Measurements from ENCODE around the gene FIS1.
A peak's percentile ranks its signal among the peaks of the same experiment; 100 is the strongest.

Gene FIS1

DNA sequence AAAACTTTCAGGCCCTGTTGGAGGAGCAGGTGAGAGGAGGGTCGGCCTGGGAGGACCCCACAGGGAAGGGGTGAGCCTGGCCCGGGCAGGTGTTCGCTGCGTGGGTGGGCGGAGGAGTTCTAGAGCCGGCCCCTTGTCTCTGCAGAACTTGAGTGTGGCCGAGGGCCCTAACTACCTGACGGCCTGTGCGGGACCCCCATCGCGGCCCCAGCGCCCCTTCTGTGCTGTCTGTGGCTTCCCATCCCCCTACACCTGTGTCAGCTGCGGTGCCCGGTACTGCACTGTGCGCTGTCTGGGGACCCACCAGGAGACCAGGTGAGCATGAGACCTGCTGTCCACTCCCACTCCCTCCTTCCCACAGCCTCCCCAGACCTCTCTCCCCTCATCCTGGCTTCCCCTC lies 21.4 kb downstream of the FIS1 start:
- no peak for DNase-seq
- no peak overlapping the region for H3K4me3 Mint-ChIP-seq
- ATAC-seq, result no peak

GRCh38 chr7:101222275-101222830 lies 22.5 kb downstream of the FIS1 start:
- Mint-ChIP-seq H3K4me3 (no peak overlapping the region), H3K9me3 (no peaks in the 10 kb centered on the region), H3K4me1 (peaks cover 37% of the 10 kb centered on the region), H3K27ac (no peak overlapping the region), H3K27me3 (no peaks in the 10 kb centered on the region)
- DNase-seq, result no peak
- ATAC-seq, result no peak

More for the DNA sequence above, 21.4 kb downstream of the FIS1 start:
- Mint-ChIP-seq H3K27ac (no peak overlapping the region), H3K4me1 (peaks cover 34% of the 10 kb centered on the region), H3K9me3 (no peaks in the 10 kb centered on the region), H3K27me3 (no peaks in the 10 kb centered on the region)

- ATAC-seq (no peak), DNase-seq (no peak)
- Mint-ChIP-seq H3K27me3 (no peaks in the 10 kb centered on the region), H3K4me3 (no peak overlapping the region), H3K9me3 (no peaks in the 10 kb centered on the region), H3K27ac (peak overlapping the region in 1 of 2 donors; percentile 61), H3K4me1 (peaks cover 53% of the 10 kb centered on the region)
These were observed 24.6 kb downstream of the FIS1 start for GRCh38 chr7:101220295-101220694.

GRCh38 chr7:101218236-101219125 lies 26.4 kb downstream of the FIS1 start:
- H3K4me3 Mint-ChIP-seq, result peak overlapping the region; percentile 90 to 96

GRCh38 chr7:101217388-101218235 lies 27.3 kb downstream of the FIS1 start, which contains the start of the genes PLOD3 and ZNHIT1:
TSS of gene PLOD3 (minus strand) at chr7:101217581. CDS start at chr7:101217274, 307 bp downstream.
TSS of gene ZNHIT1 (plus strand) at chr7:101218165. CDS start at chr7:101218196, 31 bp downstream.
- Mint-ChIP-seq H3K27me3 (no peaks in the 10 kb centered on the region), H3K27ac (peak within 1 kb of the TSS; percentile 91 to 96), H3K4me1 (peaks cover 53% of the 10 kb centered on the region), H3K9me3 (no peaks in the 10 kb centered on the region), H3K4me3 (peak within 1 kb of the TSS; percentile 90 to 96)
- DNase-seq (peak; percentile 91 to 96), ATAC-seq (peak; percentile 84)

More at GRCh38 chr7:101218236-101219125, 26.4 kb downstream of the FIS1 start:
- no peaks in the 10 kb centered on the region for H3K27me3 Mint-ChIP-seq
- DNase-seq (no peak), ATAC-seq (peak; percentile 19)
- H3K9me3 Mint-ChIP-seq, result no peaks in the 10 kb centered on the region
- H3K4me1 Mint-ChIP-seq, result peaks cover 53% of the 10 kb centered on the region
- peak overlapping the region; percentile 91 to 96 for H3K27ac Mint-ChIP-seq

DNA sequence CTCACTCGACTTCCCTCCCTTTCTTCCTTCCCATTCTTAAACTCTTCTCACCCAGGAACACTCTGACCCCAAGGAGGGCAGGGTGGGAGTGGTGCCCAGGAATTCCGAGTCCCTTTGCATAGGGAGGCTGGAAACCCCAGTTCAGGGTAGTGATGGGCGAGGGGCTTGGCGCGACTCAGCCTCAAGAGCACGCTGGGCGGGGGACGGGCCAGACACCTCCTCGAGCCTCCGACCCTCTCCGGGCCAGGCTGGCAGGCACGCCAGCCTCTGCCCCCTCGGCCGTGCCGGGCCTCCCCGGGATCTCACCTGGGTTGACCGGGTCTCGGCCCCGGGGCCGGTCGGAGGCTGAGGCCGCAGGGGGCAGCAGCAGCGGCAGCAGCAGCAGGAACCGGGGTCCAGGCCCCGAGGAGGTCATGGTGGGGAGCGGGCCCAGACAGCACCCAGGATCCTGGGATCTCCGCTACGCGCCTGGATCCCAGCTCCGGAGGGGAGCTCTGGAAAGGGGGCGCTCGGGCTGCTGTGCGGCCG lies 28.0 kb downstream of the FIS1 start:
- peak; percentile 24 for ATAC-seq
- peak overlapping the region; percentile 90 to 96 for H3K4me3 Mint-ChIP-seq
- H3K27me3 Mint-ChIP-seq, result no peaks in the 10 kb centered on the region
- H3K9me3 Mint-ChIP-seq, result no peaks in the 10 kb centered on the region
- H3K27ac Mint-ChIP-seq, result peak overlapping the region in 1 of 2 donors; percentile 45
- peak in 1 of 2 donors; percentile 52 for DNase-seq
- H3K4me1 Mint-ChIP-seq, result peaks cover 51% of the 10 kb centered on the region

DNA sequence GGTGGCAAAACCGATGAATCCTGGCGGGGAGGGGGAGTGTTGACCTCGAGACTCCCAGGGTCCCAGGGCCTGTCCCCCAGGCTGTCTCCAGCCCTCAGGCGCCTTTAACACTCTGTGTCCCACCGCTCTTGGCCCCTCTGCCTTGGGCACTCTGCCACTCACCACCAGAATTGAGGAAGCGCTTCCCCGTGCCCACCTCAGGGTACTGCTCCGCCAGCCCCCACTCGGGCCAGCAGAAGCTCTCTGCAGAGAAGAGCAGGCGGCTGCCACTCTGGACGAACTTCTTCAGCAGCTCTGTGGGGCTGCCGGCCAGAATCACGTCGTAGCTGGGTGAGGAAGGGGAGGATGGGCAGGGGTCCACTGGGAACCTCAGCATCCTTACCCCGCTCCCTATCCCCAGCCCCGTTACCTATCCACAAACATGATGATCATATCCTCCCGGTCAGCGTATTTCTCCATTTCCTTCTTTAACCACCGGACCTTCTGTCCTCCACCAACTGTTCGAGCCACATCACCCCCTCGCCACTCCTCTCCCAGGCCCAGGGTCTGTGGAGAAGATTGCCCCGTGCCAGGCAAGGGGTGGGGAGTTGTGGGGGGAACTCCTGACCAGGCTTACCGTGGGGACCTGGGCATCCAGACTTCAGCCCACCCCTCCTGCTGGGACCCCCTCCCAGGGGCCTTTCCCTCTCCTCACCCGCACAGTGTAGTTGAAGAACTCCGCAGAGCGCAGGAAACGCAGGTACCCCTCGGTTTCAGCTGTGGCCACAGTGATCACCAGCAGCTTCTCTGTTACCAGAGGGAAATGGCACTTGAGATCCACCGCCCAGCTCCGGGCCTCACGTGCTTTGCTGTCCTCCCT lies 28.7 kb downstream of the FIS1 start:
- H3K9me3 Mint-ChIP-seq, result no peaks in the 10 kb centered on the region
- no peak for ATAC-seq
- peaks cover 44% of the 10 kb centered on the region for H3K4me1 Mint-ChIP-seq
- peak overlapping the region; percentile 45 to 88 for H3K27ac Mint-ChIP-seq
- peak overlapping the region; percentile 90 to 96 for H3K4me3 Mint-ChIP-seq
- H3K27me3 Mint-ChIP-seq, result no peaks in the 10 kb centered on the region
- DNase-seq, result no peak

DNA sequence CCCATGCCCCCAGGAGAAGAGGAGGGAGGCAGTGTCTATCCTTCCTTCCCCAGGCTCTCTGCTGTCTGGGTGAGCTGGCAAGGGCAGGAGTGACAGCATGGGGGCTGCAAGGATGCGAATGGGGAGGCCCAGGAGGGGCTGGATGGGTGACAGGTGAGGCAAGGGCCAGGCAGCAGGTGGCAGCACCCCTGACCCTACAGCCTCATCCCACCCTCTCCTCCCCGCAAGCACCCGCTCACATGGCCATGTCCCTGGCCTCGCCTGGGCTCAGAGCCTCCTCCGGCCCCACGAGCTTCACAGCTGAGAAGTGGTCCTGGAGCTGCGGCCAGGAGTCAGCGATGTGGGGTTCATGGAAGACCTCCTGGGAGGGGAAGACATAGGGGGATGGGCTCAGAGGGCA lies 32.9 kb downstream of the FIS1 start:
- Mint-ChIP-seq H3K4me1 (peaks cover 16% of the 10 kb centered on the region), H3K9me3 (no peaks in the 10 kb centered on the region), H3K27ac (no peak overlapping the region), H3K27me3 (no peaks in the 10 kb centered on the region), H3K4me3 (no peak overlapping the region)
- DNase-seq, result no peak
- ATAC-seq, result no peak

- Mint-ChIP-seq H3K9me3 (no peaks in the 10 kb centered on the region), H3K4me3 (no peak overlapping the region), H3K27ac (no peak overlapping the region), H3K4me1 (peaks cover 10% of the 10 kb centered on the region), H3K27me3 (no peaks in the 10 kb centered on the region)
- ATAC-seq (peak; percentile 27), DNase-seq (no peak)
These were observed 33.4 kb downstream of the FIS1 start for GRCh38 chr7:101211501-101211900.

DNA sequence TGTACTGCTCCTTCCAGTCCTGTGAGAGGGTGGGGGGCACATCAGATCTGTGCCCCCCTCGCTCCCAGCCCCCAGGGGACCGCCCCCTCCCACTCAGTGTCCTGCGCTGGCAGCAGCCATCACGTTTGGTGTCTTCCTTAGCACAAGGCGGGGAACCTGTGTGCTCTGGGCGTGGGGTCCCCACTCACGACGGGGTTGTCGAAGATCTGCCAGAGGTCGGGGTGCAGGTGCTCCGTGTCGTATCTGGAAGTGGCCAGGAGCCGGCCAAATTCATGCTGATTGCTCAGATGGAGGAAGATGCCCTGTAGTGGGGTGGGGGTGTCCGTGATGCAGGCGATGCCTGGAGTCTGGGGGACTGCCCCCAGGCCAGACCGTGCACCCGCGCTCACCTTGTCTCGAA lies 34.7 kb downstream of the FIS1 start:
- Mint-ChIP-seq H3K27ac (no peak overlapping the region), H3K9me3 (no peaks in the 10 kb centered on the region), H3K27me3 (no peaks in the 10 kb centered on the region), H3K4me3 (no peak overlapping the region), H3K4me1 (peaks cover 11% of the 10 kb centered on the region)
- ATAC-seq (no peak), DNase-seq (no peak)

DNA sequence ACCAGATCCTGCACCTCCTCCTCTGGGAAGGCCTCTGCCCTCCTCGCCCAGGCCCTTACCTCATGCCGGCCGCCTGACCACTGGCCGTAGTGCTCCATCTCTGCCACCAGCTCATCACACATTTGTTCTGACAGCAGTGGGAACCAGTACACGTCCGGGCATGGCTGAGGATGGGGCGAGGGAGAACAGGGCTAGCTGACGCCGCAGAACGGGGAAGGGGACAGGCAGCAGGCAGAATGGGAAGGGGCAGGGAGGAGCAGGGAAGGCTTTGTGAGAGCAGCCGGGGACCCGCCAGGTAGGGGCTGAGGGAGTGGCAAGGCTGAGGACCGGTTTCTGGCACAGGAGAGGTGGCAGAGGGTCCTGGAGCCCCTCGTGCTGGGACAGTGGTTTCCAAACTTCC lies 36.1 kb downstream of the FIS1 start:
- Mint-ChIP-seq H3K4me3 (no peak overlapping the region), H3K4me1 (peaks cover 14% of the 10 kb centered on the region), H3K27me3 (peaks cover 6% of the 10 kb centered on the region), H3K9me3 (no peaks in the 10 kb centered on the region), H3K27ac (peak overlapping the region in 1 of 2 donors; percentile 21)
- DNase-seq (no peak), ATAC-seq (no peak)

DNA sequence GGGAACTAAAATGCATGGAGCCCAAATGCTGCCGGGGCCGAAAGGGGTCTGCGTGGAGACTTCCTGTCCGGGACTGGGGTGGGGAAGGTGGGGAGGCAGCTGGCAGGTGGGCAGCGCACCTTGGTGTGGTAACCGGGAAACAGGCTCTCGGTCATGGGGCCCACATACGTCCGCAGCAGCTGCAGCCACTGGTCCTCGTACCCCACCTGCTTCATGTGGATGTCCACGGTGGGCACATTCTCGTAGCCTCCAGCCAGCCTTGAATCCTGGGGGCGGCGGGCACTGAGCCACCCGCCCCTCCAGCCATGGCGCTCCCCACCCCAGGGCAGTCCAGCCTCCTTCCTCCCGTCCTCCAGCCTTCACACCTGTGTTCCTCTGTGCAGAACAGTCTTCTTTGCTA lies 37.4 kb downstream of the FIS1 start:
- DNase-seq (no peak), ATAC-seq (no peak)
- no peaks in the 10 kb centered on the region for H3K9me3 Mint-ChIP-seq
- peaks cover 20% of the 10 kb centered on the region for H3K27me3 Mint-ChIP-seq
- H3K27ac Mint-ChIP-seq, result no peak overlapping the region
- H3K4me3 Mint-ChIP-seq, result no peak overlapping the region
- H3K4me1 Mint-ChIP-seq, result peaks cover 17% of the 10 kb centered on the region

GRCh38 chr7:101206665-101207042 lies 38.2 kb downstream of the FIS1 start:
- DNase-seq (no peak), ATAC-seq (no peak)
- H3K27ac Mint-ChIP-seq, result no peak overlapping the region
- no peaks in the 10 kb centered on the region for H3K9me3 Mint-ChIP-seq
- H3K4me3 Mint-ChIP-seq, result no peak overlapping the region
- peaks cover 28% of the 10 kb centered on the region for H3K27me3 Mint-ChIP-seq
- peaks cover 20% of the 10 kb centered on the region for H3K4me1 Mint-ChIP-seq

- no peaks in the 10 kb centered on the region for H3K9me3 Mint-ChIP-seq
- DNase-seq (no peak), ATAC-seq (no peak)
- peaks cover 33% of the 10 kb centered on the region for H3K27me3 Mint-ChIP-seq
- H3K4me1 Mint-ChIP-seq, result peaks cover 26% of the 10 kb centered on the region
- H3K4me3 Mint-ChIP-seq, result no peak overlapping the region
- no peak overlapping the region for H3K27ac Mint-ChIP-seq
These were observed 38.8 kb downstream of the FIS1 start for GRCh38 chr7:101205901-101206664.

Data from stimulated activated naive CD8-positive, alpha-beta T cell treated with anti-CD3 and anti-CD28 coated beads, Interleukin-15, amount 100 ng/mL, for 72 hours (primary cell).